Esophagus muscularis mucosa (tissue), 4 donors: ENCODE data around the gene SMAD9. TPM values are rescaled to one million over a fixed set of nuclear protein-coding genes. Genes with fewer than 3 reads are reported as not detected.

Experiments
- DNase-seq: peaks from one replicate; pipeline ENCODE4 v3.0.0-alpha.2; 2017; ENCODE audit errors: extremely low spot score
- H3K27ac ChIP-seq, 4 donors: fragments of 200-600 bp; sonication (generic); replicated peaks in 1 of 4; 1 replicate in 3 of 4; 2 replicates in 1 of 4; pipeline ENCODE4 v1.5.1; 2016 to 2019; ENCODE audit warnings: mild to moderate bottlenecking in 1 of 4
- H3K27me3 ChIP-seq, 4 donors: fragments of 200-600 bp; sonication (generic); one replicate each; pipeline versions ENCODE4 v1.5.1 to v1.6.0; 2016 to 2019
- H3K36me3 ChIP-seq, 4 donors: fragments of 200-600 bp; sonication (generic); one replicate each; pipeline ENCODE4 v1.5.1; 2016 to 2019
- H3K4me1 ChIP-seq, 4 donors: fragments of 200-600 bp; sonication (generic); one replicate each; pipeline ENCODE4 v1.5.1; 2016 to 2019
- H3K4me3 ChIP-seq, 4 donors: fragments of 200-600 bp; sonication (generic); 1 replicate in 2 of 4; 2 replicates in 2 of 4; pipeline ENCODE4 v1.5.1; 2016 to 2019; ENCODE audit warnings: mild to moderate bottlenecking in 4 of 4, moderate library complexity in 1 of 4
- H3K9me3 ChIP-seq, 4 donors: fragments of 200-600 bp; sonication (generic); 1 replicate in 3 of 4; 2 replicates in 1 of 4; pipeline ENCODE4 v1.5.1; 2016 to 2019
- EP300 ChIP-seq: sonication (generic); formaldehyde crosslinking; IDR thresholded peaks from one replicate; pipeline ENCODE4 v1.6.1; 2017; ENCODE audit warnings: antibody characterized with exemption
- POLR2A ChIP-seq: fragments of 450-650 bp; IDR thresholded peaks from one replicate; pipeline ENCODE4 v1.6.1; 2017; ENCODE audit warnings: antibody characterized with exemption, moderate library complexity, mild to moderate bottlenecking, low read depth
- POLR2AphosphoS5 ChIP-seq, 2 donors: sonication (generic); formaldehyde crosslinking; IDR thresholded peaks; one replicate each; pipeline ENCODE4 v1.6.1; 2017; ENCODE audit warnings: antibody characterized with exemption in 2 of 2
- WGBS: methylation state at CpG from one replicate; pipeline ENCODE4 v1.1.5; 2018; 5-methylcytosine and 5-hydroxymethylcytosine counted together
- intact Hi-C: fragments of 100-400 bp; cut with DNase I; formaldehyde crosslinking; loops from one replicate; pipeline ENCODE4 v1.15.1; 2023
- total RNA-seq, 4 donors: library from RNA; depleted of rRNA; stranded (reverse); fragments of >200 nt; gene quantifications; one replicate each; pipeline versions ENCODE4 v1.1.0 to v1.2.1, GENCODE V29; 2016
- TF ChIP-seq, protein P1 (sequence below), 3 experiments: fragments of 200-600 bp in 2 of 3; fragments of 450-650 bp in 1 of 3; sonication (generic) in 2 of 3; IDR thresholded peaks; one replicate each; pipeline ENCODE4 v1.5.1; 2017 to 2019; ENCODE audit warnings: antibody characterized with exemption in 3 of 3, mild to moderate bottlenecking in 2 of 3, moderate library complexity in 1 of 3

SMAD9 gene
- total RNA-seq, 4 donors from 2014 or later: 44.0 to 108 (median 69.0) TPM

DNA sequence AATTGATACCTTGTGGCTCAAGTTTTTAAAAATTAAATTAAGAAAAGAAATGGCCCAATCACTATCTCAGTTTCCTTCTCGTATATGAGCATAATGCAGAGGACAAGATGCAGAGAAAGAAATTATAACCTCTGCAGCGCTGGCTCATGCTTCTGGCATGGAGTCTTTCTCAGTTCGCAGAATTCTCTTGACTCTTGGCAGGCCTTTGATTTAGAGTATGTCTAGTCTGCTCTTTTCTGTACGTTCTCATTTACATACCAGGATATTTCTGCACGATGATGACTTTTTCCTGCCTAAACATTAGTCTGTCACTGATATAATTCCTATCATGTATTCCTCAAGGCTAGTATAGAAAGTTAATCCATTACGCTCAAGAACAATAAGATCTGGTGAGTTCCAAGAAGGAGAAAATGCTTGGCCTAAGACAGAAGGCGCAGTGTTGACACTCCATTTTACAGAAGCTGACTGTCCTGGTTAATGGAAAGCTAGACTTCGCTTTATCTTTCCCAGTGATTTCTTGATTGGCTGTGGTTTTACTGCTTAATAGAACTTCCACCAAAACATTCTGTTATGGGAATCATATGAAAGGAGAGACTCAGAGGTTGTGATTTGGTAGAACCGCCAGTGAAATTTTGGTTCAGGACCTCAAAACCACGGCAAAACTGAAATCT, 1.7 kb upstream of the SMAD9 start:
- intact Hi-C loops: no loop called here

DNA sequence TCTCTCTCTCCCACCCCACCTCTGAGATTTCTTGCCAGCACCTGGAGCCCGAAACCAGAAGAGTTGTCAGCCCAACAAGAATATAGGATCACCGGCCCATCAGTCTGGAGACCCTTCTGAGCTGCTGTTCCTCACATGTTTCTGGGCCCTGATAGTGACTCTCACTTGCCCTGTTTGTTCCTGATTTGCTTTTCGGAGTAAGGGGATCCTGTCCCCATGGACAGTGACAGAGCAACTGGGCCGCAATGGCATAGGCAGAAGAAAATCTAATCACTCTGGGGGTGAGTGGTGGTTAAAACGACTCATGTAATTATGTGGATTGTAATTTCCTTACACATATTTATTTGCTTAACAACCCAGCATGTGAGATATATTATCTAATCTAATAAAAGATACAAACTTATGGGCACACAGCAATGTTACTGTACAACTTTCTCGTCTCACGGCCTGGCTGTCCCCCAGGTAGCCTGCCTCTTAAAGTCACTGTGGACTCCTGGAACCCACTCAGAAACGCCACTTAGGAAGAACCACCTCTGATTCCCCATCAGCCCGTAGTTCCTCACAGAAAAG, 663 bp upstream of the SMAD9 start:
- Histone ChIP-seq H3K27me3 (no peaks in the 10 kb centered on the region), H3K36me3 (no peaks in the 10 kb centered on the region), H3K4me1 (peaks cover 8 to 42% (median 35%) of the 10 kb centered on the region in 4 donors), H3K9me3 (no peaks in the 10 kb centered on the region), H3K27ac (peak overlapping the region; percentile 89 to 93 (median 92)), H3K4me3 (peak overlapping the region; percentile 69 to 82 (median 78))
- WGBS: 47% methylated on average over 9 of the region's 9 CpGs
- DNase-seq: no peak
- intact Hi-C loops: no loop called here
- TF ChIP-seq POLR2AphosphoS5 (IDR thresholded peaks at IDR 0.05) (no peak), POLR2A (no peak), EP300 (no peak)
- TF ChIP-seq, protein P1, sequence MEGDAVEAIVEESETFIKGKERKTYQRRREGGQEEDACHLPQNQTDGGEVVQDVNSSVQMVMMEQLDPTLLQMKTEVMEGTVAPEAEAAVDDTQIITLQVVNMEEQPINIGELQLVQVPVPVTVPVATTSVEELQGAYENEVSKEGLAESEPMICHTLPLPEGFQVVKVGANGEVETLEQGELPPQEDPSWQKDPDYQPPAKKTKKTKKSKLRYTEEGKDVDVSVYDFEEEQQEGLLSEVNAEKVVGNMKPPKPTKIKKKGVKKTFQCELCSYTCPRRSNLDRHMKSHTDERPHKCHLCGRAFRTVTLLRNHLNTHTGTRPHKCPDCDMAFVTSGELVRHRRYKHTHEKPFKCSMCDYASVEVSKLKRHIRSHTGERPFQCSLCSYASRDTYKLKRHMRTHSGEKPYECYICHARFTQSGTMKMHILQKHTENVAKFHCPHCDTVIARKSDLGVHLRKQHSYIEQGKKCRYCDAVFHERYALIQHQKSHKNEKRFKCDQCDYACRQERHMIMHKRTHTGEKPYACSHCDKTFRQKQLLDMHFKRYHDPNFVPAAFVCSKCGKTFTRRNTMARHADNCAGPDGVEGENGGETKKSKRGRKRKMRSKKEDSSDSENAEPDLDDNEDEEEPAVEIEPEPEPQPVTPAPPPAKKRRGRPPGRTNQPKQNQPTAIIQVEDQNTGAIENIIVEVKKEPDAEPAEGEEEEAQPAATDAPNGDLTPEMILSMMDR (IDR thresholded peaks at IDR 0.05): no peak

More for the DNA sequence above, 1.7 kb upstream of the SMAD9 start:
- Histone ChIP-seq H3K27me3 (no peaks in the 10 kb centered on the region), H3K27ac (peak overlapping the region in 1 of 4 donors; percentile 93), H3K4me1 (peaks cover 8 to 32% (median 26%) of the 10 kb centered on the region in 4 donors), H3K36me3 (no peaks in the 10 kb centered on the region), H3K9me3 (no peaks in the 10 kb centered on the region), H3K4me3 (no peak overlapping the region)
- TF ChIP-seq EP300: no peak
- no peak for TF ChIP-seq POLR2A
- TF ChIP-seq POLR2AphosphoS5 (IDR thresholded peaks at IDR 0.05): no peak
- TF ChIP-seq, protein P1 (IDR thresholded peaks at IDR 0.05): no peak
- 72% methylated on average over 10 of the region's 10 CpGs for WGBS
- no peak for DNase-seq

DNA sequence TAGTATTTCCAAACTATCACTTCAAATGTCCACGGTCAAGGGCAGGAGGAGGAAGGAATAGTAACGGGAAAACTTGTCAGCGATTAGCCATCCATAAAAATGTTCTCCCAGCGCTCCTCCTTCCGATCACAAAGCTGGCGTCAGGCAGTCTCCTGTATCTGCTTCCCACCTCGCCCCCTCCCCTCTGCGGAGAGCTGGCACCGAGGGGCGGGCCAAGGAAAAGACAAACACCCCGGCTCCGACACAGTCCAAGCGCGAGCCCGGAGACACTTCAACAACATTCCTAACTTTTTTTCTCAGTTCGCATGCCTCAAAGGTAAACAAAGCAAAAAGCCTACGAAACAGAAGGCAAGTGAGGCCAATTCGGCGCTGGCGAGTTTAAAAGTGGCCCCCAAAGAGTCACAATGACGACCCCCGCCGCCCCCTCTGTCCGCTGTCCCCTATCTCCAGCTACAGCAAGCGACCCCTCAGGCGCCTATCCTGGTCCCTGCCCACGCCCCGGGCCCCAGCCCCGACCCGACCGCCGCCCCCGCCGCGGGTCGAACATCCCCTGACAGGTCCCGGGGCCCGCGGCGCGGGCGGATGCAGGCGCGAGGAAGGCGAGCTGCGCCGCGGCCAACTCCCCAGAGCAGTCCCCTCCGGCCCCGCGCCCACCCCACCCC, 736 bp downstream of the SMAD9 start:
- DNase-seq: no peak
- peak overlapping the region; percentile 89 to 93 (median 92) for H3K27ac ChIP-seq
- under 1% methylated on average over 18 of the region's 51 CpGs for WGBS
- intact Hi-C loops: loop anchor here (5.0 kb wide), 1 partner anchor 42 kb away; no protein-coding TSS in a partner anchor
- H3K27me3 ChIP-seq: no peaks in the 10 kb centered on the region
- peaks cover 8 to 56% (median 48%) of the 10 kb centered on the region in 4 donors for H3K4me1 ChIP-seq
- no peaks in the 10 kb centered on the region for H3K36me3 ChIP-seq
- TF ChIP-seq EP300: peak; percentile 32
- peak; percentile 2 to 56 for TF ChIP-seq POLR2AphosphoS5 (IDR thresholded peaks at IDR 0.05)
- TF ChIP-seq, protein P1 (IDR thresholded peaks at IDR 0.05): no peak
- H3K9me3 ChIP-seq: no peaks in the 10 kb centered on the region
- H3K4me3 ChIP-seq: peak overlapping the region; percentile 69 to 82 (median 78)

DNA sequence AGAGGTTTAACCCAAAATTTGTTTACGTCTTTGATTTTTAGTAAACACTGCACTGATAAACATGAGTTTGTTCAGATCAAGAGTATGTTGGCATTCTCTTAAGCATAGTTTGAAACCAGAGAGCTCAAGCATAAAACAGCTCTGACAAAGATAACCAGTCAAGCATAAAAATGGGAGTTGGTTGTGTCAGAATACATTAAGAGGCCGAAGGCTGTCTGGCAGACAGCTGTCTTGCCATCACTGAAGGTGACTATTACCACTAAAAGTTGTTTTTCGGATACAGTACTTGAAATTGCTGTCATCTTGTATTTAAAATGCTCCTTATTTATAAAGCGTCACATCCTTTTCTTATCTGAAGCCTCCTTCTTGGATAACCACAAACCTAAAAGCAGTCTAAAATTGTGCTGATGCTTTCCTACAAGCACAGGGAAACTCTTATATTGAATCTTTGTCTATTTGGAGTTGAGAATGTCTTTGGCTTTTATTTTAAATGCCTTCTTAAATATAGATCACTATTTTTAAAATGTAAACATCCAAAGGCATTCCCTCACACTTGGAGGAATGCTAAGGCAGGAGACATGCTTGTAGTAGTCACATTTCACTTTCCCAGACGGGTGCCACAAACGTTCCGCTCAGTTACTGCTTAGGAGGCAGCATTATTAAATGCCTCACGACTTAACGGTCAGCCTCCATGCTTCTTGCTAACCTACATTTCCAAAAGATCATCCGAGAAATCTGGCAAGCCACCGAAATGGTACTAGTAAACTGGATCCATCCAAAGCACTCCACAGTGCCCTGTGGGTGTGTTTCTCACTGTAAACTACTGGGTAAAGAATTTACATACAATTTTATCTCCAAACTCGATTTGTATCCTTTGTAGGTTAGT, 1.5 kb downstream of the SMAD9 start:
- WGBS: 25% methylated on average over 12 of the region's 12 CpGs
- Histone ChIP-seq H3K27ac (peak overlapping the region; percentile 89 to 93 (median 92)), H3K36me3 (no peaks in the 10 kb centered on the region), H3K4me1 (peaks cover 8 to 62% (median 52%) of the 10 kb centered on the region in 4 donors), H3K27me3 (no peaks in the 10 kb centered on the region), H3K4me3 (peak overlapping the region; percentile 69 to 82 (median 78)), H3K9me3 (no peaks in the 10 kb centered on the region)
- no peak for DNase-seq
- intact Hi-C loops: loop anchor here (5.0 kb wide), 1 partner anchor 41 kb away; no protein-coding TSS in a partner anchor
- TF ChIP-seq POLR2A: no peak
- TF ChIP-seq, protein P1 (IDR thresholded peaks at IDR 0.05): no peak
- TF ChIP-seq EP300: no peak
- peak in 1 of 2 donors; percentile 11 for TF ChIP-seq POLR2AphosphoS5 (IDR thresholded peaks at IDR 0.05)
